ENCODE data around the gene SETDB1.

GRCh38 chr1:150922519-150922975 is 3.6 kb upstream of the SETDB1 start:
- TF ChIP-seq EZH2phosphoT487 (IDR thresholded peaks at IDR 0.05), result no peak
- TF ChIP-seq CTCF (IDR thresholded peaks at IDR 0.05), result peak; percentile 84

Data from neural progenitor cell (in vitro differentiated cells).